SKM-1 treated with dmso at 0.1 percent for 144 hours (cell line): ENCODE measurements around the gene FAM174A.

ENCODE experiments used
- DNase-seq: peaks from one replicate; lab custom pipeline; 2025; ENCODE audit not compliant: unreplicated experiment; lab: John Stamatoyannopoulos, UW

The FAM174A gene

GRCh38 chr5:100535060-100536005 lies at the start of gene FAM174A:
Gene FAM174A, plus strand, starts transcription at chr5:100535374. Its CDS starts 157 bp downstream, at chr5:100535531.
- peak; percentile 87 for DNase-seq

- no peak for DNase-seq
Measured at GRCh38 chr5:100493996-100494395, 41.2 kb upstream of the FAM174A start.

- no peak for DNase-seq
Measured at GRCh38 chr5:100496296-100496695, 38.9 kb upstream of the FAM174A start.

GRCh38 chr5:100502684-100503083 lies 32.5 kb upstream of the FAM174A start:
- no peak for DNase-seq

- DNase-seq = no peak
Measured at GRCh38 chr5:100505984-100506670, 29.0 kb upstream of the FAM174A start.

- no peak for DNase-seq
Measured at GRCh38 chr5:100516285-100516684, 18.9 kb upstream of the FAM174A start.

- no peak for DNase-seq
Measured at GRCh38 chr5:100517301-100517974, 17.7 kb upstream of the FAM174A start.

GRCh38 chr5:100518377-100518776 lies 16.8 kb upstream of the FAM174A start:
- DNase-seq = no peak

GRCh38 chr5:100519075-100519474 lies 16.1 kb upstream of the FAM174A start:
- DNase-seq = no peak

GRCh38 chr5:100520348-100520747 lies 14.8 kb upstream of the FAM174A start:
- no peak for DNase-seq

- DNase-seq = no peak
Measured at GRCh38 chr5:100537946-100538345, 2.8 kb downstream of the FAM174A start.

GRCh38 chr5:100539519-100539918 lies 4.3 kb downstream of the FAM174A start:
- no peak for DNase-seq

GRCh38 chr5:100542086-100542485 lies 6.9 kb downstream of the FAM174A start:
- no peak for DNase-seq

GRCh38 chr5:100546001-100546400 lies 10.8 kb downstream of the FAM174A start:
- no peak for DNase-seq

GRCh38 chr5:100550531-100551051 lies 15.4 kb downstream of the FAM174A start:
- DNase-seq = no peak

GRCh38 chr5:100551183-100551582 lies 16.0 kb downstream of the FAM174A start:
- no peak for DNase-seq

GRCh38 chr5:100553209-100553608 lies 18.0 kb downstream of the FAM174A start:
- DNase-seq = no peak

- DNase-seq = no peak
Measured at GRCh38 chr5:100560860-100561259, 25.7 kb downstream of the FAM174A start.

- DNase-seq = no peak
Measured at GRCh38 chr5:100562821-100563220, 27.6 kb downstream of the FAM174A start.

GRCh38 chr5:100566382-100567141 lies 31.4 kb downstream of the FAM174A start:
- DNase-seq = no peak

GRCh38 chr5:100574716-100575115 lies 39.5 kb downstream of the FAM174A start:
- no peak for DNase-seq
